ENCODE data around the gene IHH.

DNA sequence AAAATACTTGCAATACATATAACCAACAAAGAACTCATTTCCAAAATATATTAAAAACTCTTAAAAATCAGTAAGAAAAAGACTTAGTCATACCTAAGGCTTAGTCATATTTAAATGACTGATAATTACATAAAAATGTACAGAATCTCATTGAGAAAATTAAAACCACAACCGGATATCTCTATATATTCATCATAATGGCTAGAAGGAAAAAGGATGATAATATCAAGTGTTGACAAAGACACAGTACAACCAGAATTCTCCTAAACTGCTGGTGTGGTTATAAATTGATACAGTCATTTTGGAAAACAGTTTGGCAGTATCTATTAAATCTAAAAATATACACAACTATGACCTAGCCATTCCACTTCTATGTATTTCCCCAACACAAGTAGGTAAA, 27.1 kb upstream of the IHH start:
- TF ChIP-seq, protein P1, sequence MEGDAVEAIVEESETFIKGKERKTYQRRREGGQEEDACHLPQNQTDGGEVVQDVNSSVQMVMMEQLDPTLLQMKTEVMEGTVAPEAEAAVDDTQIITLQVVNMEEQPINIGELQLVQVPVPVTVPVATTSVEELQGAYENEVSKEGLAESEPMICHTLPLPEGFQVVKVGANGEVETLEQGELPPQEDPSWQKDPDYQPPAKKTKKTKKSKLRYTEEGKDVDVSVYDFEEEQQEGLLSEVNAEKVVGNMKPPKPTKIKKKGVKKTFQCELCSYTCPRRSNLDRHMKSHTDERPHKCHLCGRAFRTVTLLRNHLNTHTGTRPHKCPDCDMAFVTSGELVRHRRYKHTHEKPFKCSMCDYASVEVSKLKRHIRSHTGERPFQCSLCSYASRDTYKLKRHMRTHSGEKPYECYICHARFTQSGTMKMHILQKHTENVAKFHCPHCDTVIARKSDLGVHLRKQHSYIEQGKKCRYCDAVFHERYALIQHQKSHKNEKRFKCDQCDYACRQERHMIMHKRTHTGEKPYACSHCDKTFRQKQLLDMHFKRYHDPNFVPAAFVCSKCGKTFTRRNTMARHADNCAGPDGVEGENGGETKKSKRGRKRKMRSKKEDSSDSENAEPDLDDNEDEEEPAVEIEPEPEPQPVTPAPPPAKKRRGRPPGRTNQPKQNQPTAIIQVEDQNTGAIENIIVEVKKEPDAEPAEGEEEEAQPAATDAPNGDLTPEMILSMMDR (IDR thresholded peaks at IDR 0.05) = no peak
- TF ChIP-seq POLR2A (IDR thresholded peaks at IDR 0.05) = no peak

All from right lobe of liver (tissue), 4 donors.